H9 (cell line): Measurements from ENCODE around the gene EHBP1. TPM values are rescaled to one million over a fixed set of nuclear protein-coding genes. Genes with fewer than 3 reads are reported as not detected.

Experiments used
- DNase-seq: peaks from one replicate; pipeline ENCODE4 v3.0.0-alpha.2; 2017
- H2AFZ ChIP-seq: one replicate; pipeline ENCODE4 v1.6.1; 2013; ENCODE audit warnings: mild to moderate bottlenecking, low read length, control low read depth, moderate library complexity
- H2AK5ac ChIP-seq: 2 replicates; pipeline ENCODE4 v1.6.1; 2013; ENCODE audit warnings: low read length, control low read depth, mixed read lengths; ENCODE audit not compliant: insufficient read length
- H2BK120ac ChIP-seq: one replicate; pipeline ENCODE4 v1.6.1; 2013; ENCODE audit warnings: low read depth, mild to moderate bottlenecking, low read length, control low read depth, inconsistent platforms; ENCODE audit not compliant: poor library complexity, severe bottlenecking
- H2BK12ac ChIP-seq: 2 replicates; pipeline ENCODE4 v1.6.1; 2013; ENCODE audit warnings: low read length, control low read depth, mixed read lengths, low read depth; ENCODE audit not compliant: insufficient read length
- H2BK15ac ChIP-seq: 2 replicates; pipeline ENCODE4 v1.6.1; 2013; ENCODE audit warnings: low read depth, low read length, control low read depth
- H2BK20ac ChIP-seq: one replicate; pipeline ENCODE4 v1.6.1; 2013; ENCODE audit warnings: low read depth, mild to moderate bottlenecking, low read length, control low read depth, inconsistent platforms; ENCODE audit not compliant: poor library complexity, severe bottlenecking
- H2BK5ac ChIP-seq: 2 replicates; pipeline ENCODE4 v1.6.1; 2013; ENCODE audit warnings: low read length, control low read depth, mixed read lengths; ENCODE audit not compliant: insufficient read length
- H3K14ac ChIP-seq: 2 replicates; pipeline ENCODE4 v1.6.1; 2013; ENCODE audit warnings: low read length, control low read depth; ENCODE audit not compliant: insufficient read depth
- H3K18ac ChIP-seq: 2 replicates; pipeline ENCODE4 v1.6.1; 2013; ENCODE audit warnings: low read depth, mild to moderate bottlenecking, mixed read lengths, low read length, control low read depth; ENCODE audit not compliant: insufficient read length
- H3K23ac ChIP-seq: 2 replicates; pipeline ENCODE4 v1.6.1; 2013; ENCODE audit warnings: low read length, control low read depth, mixed read lengths, low read depth; ENCODE audit not compliant: insufficient read length
- H3K23me2 ChIP-seq: 2 replicates; pipeline ENCODE4 v1.6.1; 2013; ENCODE audit warnings: low read depth, mild to moderate bottlenecking, mixed read lengths, low read length, control low read depth; ENCODE audit not compliant: insufficient read length, poor library complexity, severe bottlenecking
- H3K27ac ChIP-seq: 2 replicates; pipeline ENCODE4 v1.5.1; 2013; ENCODE audit warnings: low read length, control low read depth, mixed read lengths, low read depth; ENCODE audit not compliant: insufficient read length
- H3K27me3 ChIP-seq: 2 replicates; pipeline ENCODE4 v1.6.1; 2013; ENCODE audit warnings: low read length, control low read depth, inconsistent platforms; ENCODE audit not compliant: insufficient read depth
- H3K4ac ChIP-seq: 2 replicates; pipeline ENCODE4 v1.6.1; 2013; ENCODE audit warnings: low read depth, mild to moderate bottlenecking, control low read depth, inconsistent platforms, low read length, moderate library complexity
- H3K4me1 ChIP-seq: 2 replicates; pipeline ENCODE4 v1.6.1; 2013; ENCODE audit warnings: low read length, control low read depth, inconsistent platforms; ENCODE audit not compliant: insufficient read depth
- H3K4me2 ChIP-seq: 2 replicates; pipeline ENCODE4 v1.6.1; 2013; ENCODE audit warnings: low read length, control low read depth, mixed read lengths; ENCODE audit not compliant: insufficient read length, insufficient read depth
- H3K56ac ChIP-seq: 2 replicates; pipeline ENCODE4 v1.6.1; 2013; ENCODE audit warnings: low read depth, mild to moderate bottlenecking, mixed read lengths, low read length, control low read depth; ENCODE audit not compliant: insufficient read length
- H3K79me1 ChIP-seq: 2 replicates; pipeline ENCODE4 v1.6.1; 2013; ENCODE audit warnings: low read depth, mild to moderate bottlenecking, moderate library complexity, low read length, control low read depth, inconsistent platforms; ENCODE audit not compliant: insufficient read depth, poor library complexity, severe bottlenecking
- H3K79me2 ChIP-seq: 2 replicates; pipeline ENCODE4 v1.6.1; 2013; ENCODE audit warnings: low read length, control low read depth, inconsistent platforms; ENCODE audit not compliant: insufficient read depth
- H3K9ac ChIP-seq: 2 replicates; pipeline ENCODE4 v1.6.1; 2013; ENCODE audit warnings: low read length, control low read depth, mixed read lengths; ENCODE audit not compliant: insufficient read length; ENCODE audit errors: extremely low read depth
- H3K9me3 ChIP-seq: one replicate; pipeline ENCODE4 v1.6.1; 2013; ENCODE audit warnings: low read depth, low read length, inconsistent platforms; ENCODE audit not compliant: control insufficient read depth
- H3T11ph ChIP-seq: one replicate; pipeline ENCODE4 v1.6.1; 2013; ENCODE audit warnings: mild to moderate bottlenecking, low read length, control low read depth, inconsistent platforms
- H4K20me1 ChIP-seq: one replicate; pipeline ENCODE4 v1.6.1; 2013; ENCODE audit not compliant: control insufficient read depth, insufficient read length, insufficient read depth
- H4K5ac ChIP-seq: 2 replicates; pipeline ENCODE4 v1.6.1; 2013; ENCODE audit warnings: low read depth, mild to moderate bottlenecking, mixed read lengths, low read length, control low read depth; ENCODE audit not compliant: insufficient read length
- H4K8ac ChIP-seq: replicated peaks from 2 replicates; pipeline ENCODE4 v1.6.1; 2013; ENCODE audit warnings: low read length, control low read depth, mixed read lengths, low read depth; ENCODE audit not compliant: insufficient read length
- H4K91ac ChIP-seq: 2 replicates; pipeline ENCODE4 v1.6.1; 2013; ENCODE audit warnings: low read depth, mild to moderate bottlenecking, moderate library complexity, mixed read lengths, low read length, control low read depth; ENCODE audit not compliant: insufficient read length
- H3K27ac Mint-ChIP-seq, 3 experiments: 2 replicates in 2 of 3; 3 replicates in 1 of 3; pipeline ENCODE4 v1.8.0; 2020 to 2021; ENCODE audit warnings: mixed read lengths in 3 of 3, mild to moderate bottlenecking in 1 of 3, moderate library complexity in 1 of 3
- H3K27me3 Mint-ChIP-seq: 2 replicates; pipeline ENCODE4 v1.8.0; 2021; ENCODE audit warnings: low read depth, mild to moderate bottlenecking, moderate library complexity, mixed read lengths
- H3K36me3 Mint-ChIP-seq, 3 experiments: 2 replicates in 2 of 3; 3 replicates in 1 of 3; pipeline ENCODE4 v1.8.0; 2020 to 2021; ENCODE audit warnings: low read depth in 3 of 3, mixed read lengths in 3 of 3; ENCODE audit not compliant: insufficient read depth in 1 of 3
- H3K4me1 Mint-ChIP-seq, 2 experiments: 2 replicates each; pipeline ENCODE4 v1.8.0; 2020; ENCODE audit warnings: mixed read lengths in 2 of 2
- H3K4me3 Mint-ChIP-seq, 2 experiments: 2 replicates in 1 of 2; 3 replicates in 1 of 2; pipeline ENCODE4 v1.8.0; 2020 to 2021; ENCODE audit warnings: mild to moderate bottlenecking in 2 of 2, mixed read lengths in 2 of 2, moderate library complexity in 1 of 2
- H3K9me3 Mint-ChIP-seq, 2 experiments: 2 replicates in 1 of 2; 3 replicates in 1 of 2; pipeline ENCODE4 v1.8.0; 2020; ENCODE audit warnings: mild to moderate bottlenecking in 2 of 2, mixed read lengths in 2 of 2, moderate library complexity in 1 of 2
- CTCF ChIP-seq: fragments of 200-600 bp; sonication (generic); conservative IDR thresholded peaks from 3 replicates; pipeline ENCODE4 v1.8.0; 2021; ENCODE audit warnings: antibody characterized with exemption, mild to moderate bottlenecking
- WGBS: extraction: QIAGEN DNeasy Blood & Tissue Kit; methylation state at CpG from one replicate; pipeline ENCODE4 v1.1.7; 2013; ENCODE audit warnings: missing lambda C conversion rate, low lambda C conversion rate, mixed read lengths; ENCODE audit not compliant: insufficient read length; ENCODE audit errors: extremely low coverage; 5-methylcytosine and 5-hydroxymethylcytosine counted together
- total RNA-seq: library from RNA; stranded (reverse); gene quantifications from 2 replicates; pipeline ENCODE4 v1.2.1, GENCODE V29; 2021

EHBP1 gene
- total RNA-seq, 1 experiment from 2014 or later, result 35.6 TPM

GRCh38 chr2:62665446-62665845 is 40.1 kb upstream of the EHBP1 start:
- H3K27me3 ChIP-seq, result no peaks in the 10 kb centered on the region
- no peak overlapping the region for H3K4ac ChIP-seq
- H3K4me1 ChIP-seq, result peaks cover 3% of the 10 kb centered on the region; the same call in 1 of the 2 replicates
- no peaks in the 10 kb centered on the region for H3K36me3 Mint-ChIP-seq
- no peak overlapping the region for H2AFZ ChIP-seq
- TF ChIP-seq CTCF, result no peak
- no peaks in the 10 kb centered on the region for H4K20me1 ChIP-seq
- H2BK15ac ChIP-seq, result no peak overlapping the region
- H3K4me2 ChIP-seq, result no peak overlapping the region
- H3K27me3 Mint-ChIP-seq, result no peaks in the 10 kb centered on the region
- no peak overlapping the region for H3K18ac ChIP-seq
- H4K91ac ChIP-seq, result no peak overlapping the region
- H2BK20ac ChIP-seq, result no peak overlapping the region
- no peaks in the 10 kb centered on the region for H3K79me1 ChIP-seq
- no peak overlapping the region for H4K5ac ChIP-seq
- H3K9ac ChIP-seq, result no peak overlapping the region
- no peak overlapping the region for H2BK120ac ChIP-seq
- H3K4me1 Mint-ChIP-seq, result peaks cover 10 to 19% of the 10 kb centered on the region in 2 experiments; a peak in 3 of 4 replicates
- no peak overlapping the region for H2BK5ac ChIP-seq
- no peak overlapping the region for H4K8ac ChIP-seq
- no peak for DNase-seq
- no peaks in the 10 kb centered on the region for H3K79me2 ChIP-seq
- no peaks in the 10 kb centered on the region for H3K23me2 ChIP-seq
- no peak overlapping the region for H3K56ac ChIP-seq
- H2AK5ac ChIP-seq, result no peak overlapping the region
- no peak overlapping the region for H3K27ac Mint-ChIP-seq
- no CpG with 5 or more reads among the region's 1 CpG for WGBS
- H3K23ac ChIP-seq, result no peak overlapping the region
- no peak overlapping the region for H3K14ac ChIP-seq
- H3K27ac ChIP-seq, result no peak overlapping the region
- no peak overlapping the region for H3K4me3 Mint-ChIP-seq
- no peaks in the 10 kb centered on the region for H3K9me3 Mint-ChIP-seq
- H2BK12ac ChIP-seq, result no peak overlapping the region
- H3K9me3 ChIP-seq, result no peaks in the 10 kb centered on the region
- H3T11ph ChIP-seq, result no peak overlapping the region
